Fibroblast of the conjunctiva (primary cell): Measurements from ENCODE around the gene SORL1.

Source experiments
- DNase-seq: peaks from one replicate; pipeline ENCODE4 v3.0.0-alpha.2; 2010; ENCODE audit warnings: low read depth

Gene SORL1

DNA sequence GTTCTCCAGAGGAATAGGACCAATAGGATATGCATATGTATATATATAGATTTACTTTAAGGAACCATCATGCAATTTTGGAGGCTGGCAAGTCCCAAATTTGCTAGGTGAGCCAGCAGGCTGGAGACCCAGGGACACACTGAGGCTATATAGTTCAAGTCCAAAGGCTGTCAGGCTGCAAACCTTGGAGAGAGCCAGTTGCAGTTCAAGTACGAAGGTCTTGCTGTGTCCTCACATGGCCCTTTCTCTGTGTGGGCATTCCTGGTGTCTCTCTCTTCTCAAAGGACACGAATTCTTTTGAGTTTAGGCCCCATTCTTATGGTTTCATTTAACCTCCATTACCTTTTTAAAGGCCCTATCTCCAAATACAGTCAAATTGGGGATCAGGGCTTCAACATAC, 135.1 kb downstream of the SORL1 start:
- DNase-seq, result no peak

DNA sequence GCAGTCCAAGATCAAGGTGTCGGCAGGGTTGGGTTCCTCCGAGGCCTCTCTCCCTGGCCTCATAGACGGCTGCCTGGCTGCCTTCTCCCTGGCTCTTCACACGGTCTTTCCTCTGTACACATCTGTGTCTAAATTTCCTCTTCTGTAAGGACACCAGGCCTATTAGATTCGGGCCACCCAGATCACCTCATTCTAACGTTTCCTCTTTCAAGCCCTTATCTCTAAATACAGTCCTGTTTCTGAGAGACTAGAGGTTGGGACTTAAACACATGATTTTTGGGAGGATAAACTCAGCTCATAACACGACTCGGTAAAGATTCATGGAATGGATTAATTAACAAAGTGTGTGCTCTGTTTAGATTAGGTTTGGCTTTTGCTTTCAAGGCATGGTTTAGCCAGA, 136.6 kb downstream of the SORL1 start:
- no peak for DNase-seq

DNA sequence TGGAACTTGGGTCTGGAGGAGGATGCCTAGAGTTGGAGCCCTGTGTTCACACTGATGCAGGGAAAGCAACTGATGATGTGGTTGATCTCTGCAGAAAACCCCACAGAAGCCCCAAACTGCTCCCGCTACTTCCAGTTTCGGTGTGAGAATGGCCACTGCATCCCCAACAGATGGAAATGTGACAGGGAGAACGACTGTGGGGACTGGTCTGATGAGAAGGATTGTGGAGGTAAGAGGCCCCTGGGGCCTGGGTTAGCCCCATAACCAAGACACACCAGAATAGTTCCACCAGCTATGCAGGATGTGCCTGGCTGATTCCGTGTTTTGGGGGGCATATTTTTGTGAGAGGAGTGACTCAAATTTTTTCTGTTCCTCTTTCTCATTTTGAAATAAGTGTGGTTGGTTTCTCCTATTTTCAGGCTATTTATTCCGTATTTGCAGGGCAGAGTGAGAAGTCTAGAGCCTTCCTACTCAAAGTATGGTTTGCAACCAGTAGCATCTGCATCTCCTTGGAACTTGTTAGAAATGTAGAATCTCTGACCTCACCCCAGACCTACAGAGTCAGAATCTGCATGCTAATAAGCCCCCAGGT, 137.9 kb downstream of the SORL1 start:
- DNase-seq, result no peak

DNA sequence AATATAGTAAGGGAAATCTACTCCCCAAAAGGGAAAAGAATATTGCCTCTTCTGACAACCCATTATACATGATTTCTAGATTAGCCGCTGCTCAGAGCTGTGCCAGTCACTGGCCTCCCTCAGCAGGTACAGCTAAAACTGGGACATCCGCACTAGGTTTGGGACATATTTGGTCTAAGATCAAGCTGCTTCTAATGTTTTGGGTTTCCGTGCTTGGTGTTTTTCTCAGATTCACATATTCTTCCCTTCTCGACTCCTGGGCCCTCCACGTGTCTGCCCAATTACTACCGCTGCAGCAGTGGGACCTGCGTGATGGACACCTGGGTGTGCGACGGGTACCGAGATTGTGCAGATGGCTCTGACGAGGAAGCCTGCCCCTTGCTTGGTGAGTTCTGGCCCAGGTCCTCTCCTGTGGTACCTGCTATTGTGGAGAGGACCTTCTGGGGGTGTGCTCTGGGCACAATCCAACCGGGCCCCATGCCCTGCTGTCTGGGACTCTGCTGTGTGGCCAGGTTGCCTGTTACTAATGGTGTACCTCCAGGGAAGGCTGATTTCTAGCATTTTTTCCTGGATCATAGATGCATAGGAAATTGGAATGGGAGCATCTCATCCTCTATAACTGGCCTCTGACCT, 138.8 kb downstream of the SORL1 start:
- no peak for DNase-seq

DNA sequence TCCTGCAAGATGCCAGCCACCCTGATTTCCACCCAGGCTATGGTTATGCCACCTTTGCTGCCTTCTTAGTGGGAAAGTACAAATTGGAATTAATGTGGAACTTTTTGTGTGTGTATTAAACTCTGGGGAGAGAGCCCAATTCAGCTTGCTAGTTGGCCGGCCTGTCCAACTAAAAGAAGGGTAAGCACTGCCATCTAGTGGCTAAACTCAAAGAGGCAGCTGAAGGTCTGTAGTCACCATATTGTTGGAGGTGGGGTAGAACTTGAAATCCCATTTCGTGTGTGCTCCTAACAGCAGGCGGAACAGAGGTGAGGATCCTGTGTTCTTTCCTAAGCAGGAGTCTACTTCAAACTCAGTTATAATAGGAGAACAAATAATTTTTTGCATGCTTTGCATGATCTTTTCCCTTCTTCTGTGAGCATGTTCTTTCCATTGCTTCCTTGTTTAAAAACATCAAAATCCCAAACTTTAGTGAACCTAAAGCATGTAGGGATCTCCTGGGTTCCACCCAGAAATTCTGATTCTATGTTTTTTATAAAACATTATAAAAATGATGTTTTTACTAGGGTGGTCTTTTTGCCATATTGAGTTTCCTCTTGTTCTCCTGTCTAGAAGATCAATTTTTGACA, 139.4 kb downstream of the SORL1 start:
- peak; percentile 68 for DNase-seq

DNA sequence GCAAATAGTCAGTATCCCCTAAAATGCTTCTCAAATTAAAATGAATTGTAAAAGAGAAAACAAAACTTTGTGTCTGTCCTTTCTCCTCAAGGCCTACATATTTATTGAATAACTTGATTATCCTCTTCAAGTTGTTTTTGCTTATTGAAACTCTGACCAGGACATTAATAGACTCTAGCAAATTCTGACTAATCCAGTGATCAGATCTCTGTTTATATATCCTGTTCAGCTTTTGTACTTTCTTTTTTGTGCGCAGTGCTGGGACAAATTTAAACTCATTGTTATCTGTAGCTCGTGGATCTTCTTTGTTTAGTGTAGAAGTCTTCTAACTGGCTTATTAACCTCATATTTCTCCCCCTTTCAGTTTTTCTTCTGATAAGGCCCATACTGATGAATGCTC, 140.6 kb downstream of the SORL1 start:
- DNase-seq, result no peak

DNA sequence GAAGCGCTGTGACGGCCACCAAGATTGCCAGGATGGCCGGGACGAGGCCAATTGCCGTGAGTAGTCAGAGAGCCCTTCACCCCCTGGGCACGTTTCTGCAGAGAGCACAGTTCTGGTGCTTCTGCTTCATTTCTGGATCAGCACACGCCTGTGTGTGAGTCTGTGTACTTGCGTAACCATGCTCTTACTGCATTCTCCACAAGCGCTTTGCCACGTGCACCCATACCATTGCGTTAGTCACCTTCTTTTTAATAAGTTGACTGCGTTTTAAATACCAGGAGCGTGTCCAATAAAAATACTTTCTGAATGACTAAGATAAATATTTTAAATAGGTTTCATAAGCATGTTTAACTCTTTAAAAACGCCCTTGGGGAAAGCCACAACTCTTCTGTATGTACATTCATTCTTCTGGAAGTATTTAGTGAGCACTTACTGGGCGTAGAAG, 143.6 kb downstream of the SORL1 start:
- peak; percentile 97 for DNase-seq

DNA sequence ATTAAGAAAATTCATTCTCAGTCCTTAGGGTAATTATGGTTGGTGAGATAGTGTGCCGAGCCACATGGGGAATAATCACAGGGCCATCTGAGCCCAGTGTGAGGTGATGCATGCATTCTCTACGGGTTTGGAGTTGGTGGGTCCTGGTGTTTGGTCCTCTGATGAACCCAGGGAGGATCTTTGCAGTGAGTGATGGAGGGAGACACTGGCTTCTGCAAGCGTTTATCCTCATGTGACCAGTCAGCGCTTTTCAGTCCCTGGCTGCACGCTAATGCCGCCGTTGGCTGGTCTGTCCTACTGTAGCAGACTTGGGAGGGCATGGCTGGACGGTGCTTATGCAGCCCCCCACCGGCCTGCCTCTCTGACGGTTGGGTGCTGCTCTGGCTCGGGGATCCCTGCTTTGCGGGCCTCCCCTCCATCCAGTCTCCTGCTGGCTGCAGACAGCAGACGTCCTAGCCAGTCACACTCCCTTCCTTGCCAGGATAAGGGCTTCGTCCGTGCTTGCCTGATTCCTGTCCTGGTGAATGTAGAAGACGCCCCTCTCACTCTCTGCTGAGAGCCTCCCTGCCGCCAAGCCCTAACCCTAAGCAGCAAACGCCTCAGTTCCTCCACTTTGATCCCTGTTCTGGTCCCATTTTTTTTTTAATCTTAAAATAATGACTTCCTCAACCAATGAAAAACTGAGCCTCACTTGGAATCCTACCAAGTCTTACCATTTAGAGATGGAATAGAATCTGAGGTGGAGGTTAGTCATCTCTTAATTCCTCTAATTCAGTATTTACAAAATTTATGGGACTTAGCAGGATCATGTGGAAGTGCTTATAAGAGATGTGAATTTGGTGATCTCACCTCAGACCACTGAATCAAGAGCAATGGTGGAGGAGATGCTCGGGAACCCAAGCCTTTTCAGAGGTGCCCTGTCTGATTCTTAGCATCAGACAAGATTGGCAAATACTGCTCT, 144.4 kb downstream of the SORL1 start:
- DNase-seq, result no peak

DNA sequence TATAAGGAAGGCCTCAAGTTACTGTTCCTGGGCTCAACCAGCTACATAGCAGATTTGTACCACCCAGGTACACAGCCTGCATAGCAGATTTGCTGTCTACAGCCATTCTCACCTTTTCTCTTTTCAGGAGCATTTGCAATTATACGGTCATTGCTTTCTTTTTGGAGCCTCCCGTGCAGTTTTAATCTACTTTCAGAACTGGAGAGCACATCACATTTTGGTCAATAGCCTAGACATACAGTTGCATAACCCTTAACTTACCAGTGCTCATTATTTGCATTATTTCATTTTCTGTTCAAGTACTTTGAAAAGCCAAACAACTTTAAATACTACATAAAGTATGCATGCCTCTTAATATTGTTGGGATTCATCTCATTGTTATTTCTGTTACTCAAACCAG, 151.2 kb downstream of the SORL1 start:
- DNase-seq, result no peak

DNA sequence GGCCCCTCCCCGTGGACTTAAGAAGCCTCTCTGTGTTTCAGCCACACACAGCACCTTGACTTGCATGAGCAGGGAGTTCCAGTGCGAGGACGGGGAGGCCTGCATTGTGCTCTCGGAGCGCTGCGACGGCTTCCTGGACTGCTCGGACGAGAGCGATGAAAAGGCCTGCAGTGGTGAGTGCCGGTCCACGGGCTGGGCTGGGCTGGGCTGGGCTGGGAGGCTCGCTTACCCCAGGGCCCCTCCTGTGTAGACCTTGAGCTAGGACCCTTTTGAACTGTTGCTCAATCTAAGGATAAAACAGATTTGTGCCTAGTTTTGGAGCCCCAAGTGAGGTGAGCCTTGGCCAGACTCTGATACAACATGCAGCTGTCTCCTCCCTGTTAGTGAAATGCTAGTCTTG, 152.0 kb downstream of the SORL1 start:
- no peak for DNase-seq

DNA sequence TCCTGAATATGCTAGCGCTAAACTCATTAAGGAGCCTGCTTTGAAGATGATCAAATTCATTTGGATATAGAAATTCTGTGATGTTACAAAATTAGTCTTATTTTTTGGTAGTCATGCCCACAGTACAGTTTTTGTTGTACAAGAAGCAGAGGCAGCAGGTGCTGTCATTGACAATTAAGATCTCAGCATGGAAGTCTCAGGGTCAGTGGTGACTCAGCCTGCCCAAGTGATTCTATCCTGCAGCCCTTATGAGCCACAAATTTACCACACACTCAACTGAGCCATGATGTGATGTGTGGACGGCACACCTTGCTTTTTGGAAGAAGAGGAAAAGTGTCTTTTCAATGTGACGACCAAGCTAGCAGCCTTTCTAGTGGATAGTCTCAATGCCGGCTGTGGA, 154.2 kb downstream of the SORL1 start:
- DNase-seq, result no peak

DNA sequence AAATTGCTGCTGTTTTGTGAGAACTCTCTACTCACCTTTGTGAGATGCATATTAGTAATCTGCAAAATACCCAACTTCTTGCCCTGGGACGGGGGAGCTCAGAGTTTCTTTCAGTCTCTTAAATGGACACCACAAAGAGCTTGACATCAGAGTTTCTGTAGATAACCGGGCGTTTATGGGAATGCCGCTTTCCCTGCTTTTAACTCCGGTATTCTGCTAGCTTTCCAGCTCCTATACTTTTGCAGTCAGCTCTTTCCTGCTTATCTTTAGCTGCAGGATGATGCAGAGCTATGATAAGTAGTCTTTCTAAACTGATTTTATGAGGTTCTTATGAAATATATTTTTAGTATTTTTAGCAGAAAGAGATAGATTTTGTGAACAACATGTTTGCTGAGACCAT, 155.2 kb downstream of the SORL1 start:
- no peak for DNase-seq

DNA sequence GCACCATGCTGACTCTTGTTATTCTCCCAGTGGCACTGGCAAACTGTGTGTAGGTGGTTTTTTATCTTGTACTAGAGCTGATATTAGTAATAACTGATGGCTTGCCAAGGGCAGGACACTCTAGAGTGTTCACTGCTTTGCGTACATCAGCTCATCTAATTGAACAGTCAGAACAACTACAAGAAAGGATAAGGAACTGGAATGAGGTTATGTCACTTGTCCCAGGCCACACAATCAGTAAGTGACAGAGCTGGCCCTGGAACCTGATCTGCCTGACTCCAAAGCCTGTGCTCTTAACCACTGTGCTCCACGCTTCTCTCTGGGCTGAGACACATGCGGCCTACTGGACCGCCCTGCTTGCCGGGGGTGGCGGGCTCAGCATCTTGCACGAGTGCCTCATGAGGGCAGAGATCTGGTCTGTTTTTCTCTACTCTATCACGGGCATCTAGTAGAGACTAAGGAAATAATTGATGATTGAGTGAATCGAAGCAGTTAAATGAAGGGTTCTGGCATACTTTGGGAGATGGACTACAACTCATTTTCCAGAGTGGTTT, 156.5 kb downstream of the SORL1 start:
- no peak for DNase-seq

DNA sequence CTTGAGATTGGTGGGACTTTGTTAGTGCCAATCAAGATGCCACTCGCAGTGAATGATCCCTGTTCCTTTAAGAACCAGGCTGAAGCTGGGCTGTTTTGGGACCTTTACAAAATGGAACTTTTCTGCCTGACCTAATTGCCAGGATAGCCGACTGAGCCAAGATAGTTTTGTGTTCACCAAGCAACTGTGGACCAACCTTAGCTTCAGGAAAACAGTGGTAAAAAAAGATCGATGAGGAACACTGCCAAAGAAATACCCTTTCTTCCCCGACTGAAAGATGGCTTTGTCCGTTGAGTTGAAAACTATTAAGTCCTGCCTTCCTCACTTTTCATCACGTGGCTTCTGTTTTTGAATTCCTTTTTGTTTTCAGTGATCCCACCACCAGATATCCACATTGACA, 158.6 kb downstream of the SORL1 start:
- DNase-seq, result no peak

DNA sequence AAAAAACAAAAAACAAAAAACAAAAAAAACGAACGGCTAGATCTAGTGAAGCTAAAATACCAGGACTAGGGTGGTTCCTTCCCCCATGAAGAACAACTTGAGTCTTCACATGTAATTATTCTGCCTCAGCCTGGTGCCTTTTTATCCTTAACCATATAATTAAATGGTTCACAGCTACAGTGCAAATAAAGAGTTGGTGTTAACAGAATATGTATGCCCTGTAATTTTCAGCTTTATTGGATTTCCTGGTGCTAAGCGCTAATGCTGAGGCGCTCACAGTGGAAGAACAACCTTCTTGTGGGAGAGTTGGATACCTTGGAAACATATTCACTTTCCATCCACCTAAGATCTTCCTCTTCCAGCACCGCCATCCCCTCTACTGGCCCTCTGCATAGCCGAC, 159.1 kb downstream of the SORL1 start:
- no peak for DNase-seq

DNA sequence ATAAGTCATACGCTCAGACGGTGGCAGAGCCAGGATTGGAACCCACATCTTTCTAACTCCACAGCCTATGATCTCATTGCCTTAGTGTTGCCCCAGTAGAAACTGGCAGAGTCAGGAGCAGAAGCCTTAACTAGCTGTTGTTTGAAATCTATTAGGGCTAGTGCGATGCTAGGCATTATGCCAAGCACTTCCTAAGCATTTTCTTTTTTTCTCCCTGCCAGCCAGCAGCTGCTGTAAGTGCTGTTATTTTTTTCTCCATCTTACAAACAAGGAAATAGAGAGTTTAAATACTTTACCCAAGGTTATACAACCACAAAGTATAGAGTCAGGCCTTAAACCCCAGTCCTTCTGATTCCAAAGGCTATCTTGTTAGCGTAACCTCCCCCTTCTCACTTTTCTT, 161.6 kb downstream of the SORL1 start:
- DNase-seq, result no peak

DNA sequence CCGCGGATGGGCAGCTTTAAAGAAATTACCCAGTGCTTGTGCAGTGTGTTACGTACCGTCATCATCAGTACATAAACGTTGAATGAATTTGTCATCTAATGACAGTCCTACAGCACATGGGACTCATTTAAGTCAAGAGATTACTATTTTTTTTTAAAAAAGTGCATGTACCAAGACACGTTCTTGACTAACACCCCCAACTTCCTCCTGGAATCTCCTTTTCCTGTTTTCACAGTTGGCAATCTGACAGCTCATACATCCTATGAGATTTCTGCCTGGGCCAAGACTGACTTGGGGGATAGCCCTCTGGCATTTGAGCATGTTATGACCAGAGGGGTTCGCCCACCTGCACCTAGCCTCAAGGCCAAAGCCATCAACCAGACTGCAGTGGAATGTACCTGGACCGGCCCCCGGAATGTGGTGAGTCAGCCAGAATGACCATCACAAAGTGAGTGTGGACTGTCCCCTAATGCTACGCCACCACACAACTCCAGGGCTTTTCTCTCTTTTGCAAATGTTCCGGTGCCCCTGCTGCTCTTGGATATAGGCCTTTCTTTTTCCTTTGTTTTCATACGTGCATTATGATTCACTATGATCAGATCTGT, 162.6 kb downstream of the SORL1 start:
- no peak for DNase-seq

DNA sequence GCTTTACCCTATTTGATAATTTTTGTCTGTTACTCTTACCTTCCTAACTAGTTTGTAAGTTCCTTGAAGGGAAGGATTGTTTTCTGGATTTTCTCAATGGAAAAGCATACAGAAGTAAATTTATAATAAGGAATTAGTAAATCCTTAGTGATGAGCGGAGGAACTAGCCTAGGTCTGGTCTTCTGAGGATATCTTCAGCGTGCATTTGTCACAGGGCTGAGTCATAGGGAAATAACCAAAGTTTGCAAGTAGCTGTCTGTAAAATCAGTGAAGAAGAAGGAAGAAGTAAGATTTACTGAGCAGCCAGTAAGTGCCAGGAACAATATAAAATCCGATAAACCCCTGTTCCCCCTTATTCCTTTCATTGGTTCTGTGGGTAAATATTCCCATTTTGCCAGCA, 163.4 kb downstream of the SORL1 start:
- DNase-seq, result no peak

DNA sequence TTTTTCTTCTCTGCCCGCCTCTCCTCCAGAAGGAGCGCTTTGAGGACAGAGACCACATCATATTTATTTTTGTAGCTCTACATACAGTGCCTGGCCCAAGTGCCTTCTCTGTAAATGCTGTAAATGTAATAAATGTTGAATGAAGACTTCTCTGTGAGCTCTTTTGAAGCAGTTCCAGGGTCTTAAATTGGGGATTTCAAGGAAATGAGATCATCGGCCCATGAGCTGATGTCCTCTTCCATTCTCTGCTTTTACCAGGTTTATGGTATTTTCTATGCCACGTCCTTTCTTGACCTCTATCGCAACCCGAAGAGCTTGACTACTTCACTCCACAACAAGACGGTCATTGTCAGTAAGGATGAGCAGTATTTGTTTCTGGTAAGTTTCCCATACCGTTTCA, 166.4 kb downstream of the SORL1 start:
- no peak for DNase-seq

DNA sequence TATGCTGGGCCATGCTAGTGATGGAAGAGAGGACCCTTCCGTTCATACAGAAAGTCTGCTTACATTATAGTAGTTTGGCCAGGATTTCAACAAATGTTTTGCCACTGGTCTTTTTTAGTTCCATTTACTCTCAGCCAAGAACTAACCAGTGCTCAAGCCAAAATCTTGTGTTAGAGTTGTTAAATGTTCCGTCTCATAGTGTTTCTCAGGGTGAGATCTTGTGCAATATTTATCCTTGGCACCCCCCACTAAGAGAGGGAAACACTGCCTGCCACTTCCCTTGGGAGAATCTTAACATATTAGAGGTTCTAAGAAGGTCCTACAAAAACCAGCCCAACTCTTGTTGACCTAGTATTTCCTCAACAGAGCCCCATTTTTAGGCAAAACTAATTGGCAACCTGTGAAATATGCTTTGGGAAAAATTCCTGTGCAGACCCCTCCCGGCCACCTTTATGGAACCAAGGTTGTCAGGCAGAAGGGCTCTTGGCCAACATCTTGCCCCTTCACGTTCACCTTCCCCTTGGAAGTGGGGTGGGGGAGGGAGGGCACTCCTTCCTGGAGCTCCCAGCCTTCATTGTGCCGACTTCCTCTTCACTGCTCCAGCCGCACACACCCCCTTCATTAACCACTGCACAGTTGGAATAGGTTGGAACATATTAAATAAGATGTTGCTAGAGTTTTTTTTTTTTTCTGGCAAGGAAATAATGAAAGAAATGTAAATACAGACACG, 173.8 kb downstream of the SORL1 start:
- peak; percentile 60 for DNase-seq

DNA sequence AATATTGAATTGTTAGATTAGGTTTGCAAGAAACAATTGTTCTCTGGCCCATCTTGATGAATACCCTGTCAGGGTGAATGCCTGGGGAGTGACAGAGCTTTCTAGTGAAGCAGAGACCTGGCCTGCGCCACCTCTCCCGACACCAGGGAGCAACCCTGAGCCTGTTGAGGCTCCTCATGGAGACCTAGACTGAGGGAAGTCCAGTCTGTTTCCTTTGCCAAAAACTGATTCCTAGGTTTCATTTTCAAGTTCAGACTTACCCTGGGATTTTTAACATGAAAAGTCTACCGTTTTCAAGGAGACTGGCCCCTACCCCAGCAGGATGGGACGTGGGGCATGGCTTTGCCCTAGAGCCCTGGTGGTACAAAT, 174.4 kb downstream of the SORL1 start:
- no peak for DNase-seq
